Suprapubic skin (tissue), 4 donors: Measurements from ENCODE around the gene PIWIL1. TPM values are rescaled to one million over a fixed set of nuclear protein-coding genes. Genes with fewer than 3 reads are reported as not detected.

Experiments
- DNase-seq, 2 donors: peaks; one replicate each; pipeline ENCODE4 v3.0.0-alpha.2; 2019; ENCODE audit warnings: low spot score in 2 of 2
- H3K27ac ChIP-seq: fragments of 200-600 bp; sonication (generic); one replicate; pipeline ENCODE4 v1.5.1; 2019
- H3K27me3 ChIP-seq: fragments of 200-600 bp; sonication (generic); one replicate; pipeline ENCODE4 v1.5.1; 2019
- H3K36me3 ChIP-seq: fragments of 200-600 bp; sonication (generic); one replicate; pipeline ENCODE4 v1.5.1; 2019
- H3K4me1 ChIP-seq: fragments of 200-600 bp; sonication (generic); one replicate; pipeline ENCODE4 v1.5.1; 2019
- H3K4me3 ChIP-seq: fragments of 200-600 bp; sonication (generic); one replicate; pipeline ENCODE4 v1.5.1; 2019; ENCODE audit warnings: mild to moderate bottlenecking
- H3K9me3 ChIP-seq: fragments of 200-600 bp; sonication (generic); one replicate; pipeline ENCODE4 v1.5.1; 2019
- EP300 ChIP-seq: sonication (generic); formaldehyde crosslinking; IDR thresholded peaks from one replicate; pipeline ENCODE4 v1.6.1; 2017; ENCODE audit warnings: antibody characterized with exemption
- POLR2A ChIP-seq, 2 donors: fragments of 450-650 bp; IDR thresholded peaks; one replicate each; pipeline ENCODE4 v1.6.1; 2017; ENCODE audit warnings: antibody characterized with exemption in 2 of 2, mild to moderate bottlenecking in 2 of 2, moderate library complexity in 2 of 2
- POLR2AphosphoS5 ChIP-seq, 3 donors: sonication (generic); formaldehyde crosslinking; IDR thresholded peaks; one replicate each; pipeline ENCODE4 v1.6.1; 2017; ENCODE audit warnings: antibody characterized with exemption in 3 of 3
- WGBS: methylation state at CpG from one replicate; pipeline ENCODE4 v1.1.5; 2018; 5-methylcytosine and 5-hydroxymethylcytosine counted together
- total RNA-seq, 4 donors: library from RNA; depleted of rRNA; stranded (reverse); fragments of >200 nt; gene quantifications; one replicate each; pipeline ENCODE4 v1.1.0, GENCODE V29; 2016
- TF ChIP-seq, protein P1 (sequence below), 2 donors: fragments of 200-600 bp in 1 of 2; fragments of 450-650 bp in 1 of 2; sonication (generic) in 1 of 2; IDR thresholded peaks; one replicate each; pipeline ENCODE4 v1.5.1; 2016 to 2019; ENCODE audit warnings: antibody characterized with exemption in 2 of 2, mild to moderate bottlenecking in 1 of 2, moderate library complexity in 1 of 2

PIWIL1 gene
- total RNA-seq, 4 donors from 2014 or later = not detected

GRCh38 chr12:130413909-130414308 is 76.2 kb downstream of the PIWIL1 start:
- 96% methylated on average over 17 of the region's 18 CpGs for WGBS
- TF ChIP-seq POLR2AphosphoS5 (IDR thresholded peaks at IDR 0.05) (no peak), EP300 (no peak), POLR2A (IDR thresholded peaks at IDR 0.05) (no peak)
- TF ChIP-seq, protein P1, sequence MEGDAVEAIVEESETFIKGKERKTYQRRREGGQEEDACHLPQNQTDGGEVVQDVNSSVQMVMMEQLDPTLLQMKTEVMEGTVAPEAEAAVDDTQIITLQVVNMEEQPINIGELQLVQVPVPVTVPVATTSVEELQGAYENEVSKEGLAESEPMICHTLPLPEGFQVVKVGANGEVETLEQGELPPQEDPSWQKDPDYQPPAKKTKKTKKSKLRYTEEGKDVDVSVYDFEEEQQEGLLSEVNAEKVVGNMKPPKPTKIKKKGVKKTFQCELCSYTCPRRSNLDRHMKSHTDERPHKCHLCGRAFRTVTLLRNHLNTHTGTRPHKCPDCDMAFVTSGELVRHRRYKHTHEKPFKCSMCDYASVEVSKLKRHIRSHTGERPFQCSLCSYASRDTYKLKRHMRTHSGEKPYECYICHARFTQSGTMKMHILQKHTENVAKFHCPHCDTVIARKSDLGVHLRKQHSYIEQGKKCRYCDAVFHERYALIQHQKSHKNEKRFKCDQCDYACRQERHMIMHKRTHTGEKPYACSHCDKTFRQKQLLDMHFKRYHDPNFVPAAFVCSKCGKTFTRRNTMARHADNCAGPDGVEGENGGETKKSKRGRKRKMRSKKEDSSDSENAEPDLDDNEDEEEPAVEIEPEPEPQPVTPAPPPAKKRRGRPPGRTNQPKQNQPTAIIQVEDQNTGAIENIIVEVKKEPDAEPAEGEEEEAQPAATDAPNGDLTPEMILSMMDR (IDR thresholded peaks at IDR 0.05) = no peak

DNA sequence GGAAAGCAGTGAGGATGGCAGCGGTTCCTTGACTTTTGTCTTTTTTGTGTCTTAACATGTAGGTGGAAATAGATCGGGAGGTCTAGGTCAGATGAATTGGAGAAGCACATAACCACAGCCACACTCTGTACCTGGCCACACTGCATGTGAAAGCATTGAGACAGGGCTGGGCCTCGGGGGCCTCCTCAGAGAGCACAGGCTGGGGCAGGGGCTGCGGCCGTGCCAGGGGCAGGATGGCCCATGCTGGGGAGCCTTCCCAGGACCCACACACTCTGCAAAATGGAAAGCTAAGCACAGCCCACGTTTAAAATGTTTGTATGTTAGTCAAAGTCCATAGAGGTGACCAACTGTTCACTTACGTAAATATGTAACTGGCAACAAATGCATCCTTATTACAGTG is 76.7 kb downstream of the PIWIL1 start:
- Histone ChIP-seq H3K27ac (no peak overlapping the region), H3K4me1 (no peaks in the 10 kb centered on the region), H3K9me3 (no peaks in the 10 kb centered on the region), H3K4me3 (no peak overlapping the region), H3K27me3 (no peaks in the 10 kb centered on the region), H3K36me3 (no peaks in the 10 kb centered on the region)
- no peak for DNase-seq
- TF ChIP-seq POLR2AphosphoS5 (IDR thresholded peaks at IDR 0.05) = no peak
- no peak for TF ChIP-seq POLR2A (IDR thresholded peaks at IDR 0.05)
- TF ChIP-seq, protein P1 (IDR thresholded peaks at IDR 0.05) = no peak
- no peak for TF ChIP-seq EP300
- 98% methylated on average over 7 of the region's 7 CpGs for WGBS

More at GRCh38 chr12:130413909-130414308, 76.2 kb downstream of the PIWIL1 start:
- Histone ChIP-seq H3K27me3 (no peaks in the 10 kb centered on the region), H3K4me1 (no peaks in the 10 kb centered on the region), H3K9me3 (no peaks in the 10 kb centered on the region), H3K36me3 (no peaks in the 10 kb centered on the region), H3K27ac (no peak overlapping the region), H3K4me3 (no peak overlapping the region)
- no peak for DNase-seq

GRCh38 chr12:130418251-130418650 is 80.6 kb downstream of the PIWIL1 start:
- no peak for DNase-seq
- Histone ChIP-seq H3K4me1 (no peaks in the 10 kb centered on the region), H3K4me3 (no peak overlapping the region), H3K27me3 (no peaks in the 10 kb centered on the region), H3K27ac (no peak overlapping the region), H3K9me3 (no peaks in the 10 kb centered on the region), H3K36me3 (no peaks in the 10 kb centered on the region)
- WGBS = 88% methylated on average over 3 of the region's 3 CpGs
- TF ChIP-seq EP300 (no peak), POLR2AphosphoS5 (IDR thresholded peaks at IDR 0.05) (no peak), POLR2A (IDR thresholded peaks at IDR 0.05) (no peak)
- TF ChIP-seq, protein P1 (IDR thresholded peaks at IDR 0.05) = no peak

- H3K4me3 ChIP-seq = no peak overlapping the region
Observed at GRCh38 chr12:130419116-130419515, 81.4 kb downstream of the PIWIL1 start.

DNA sequence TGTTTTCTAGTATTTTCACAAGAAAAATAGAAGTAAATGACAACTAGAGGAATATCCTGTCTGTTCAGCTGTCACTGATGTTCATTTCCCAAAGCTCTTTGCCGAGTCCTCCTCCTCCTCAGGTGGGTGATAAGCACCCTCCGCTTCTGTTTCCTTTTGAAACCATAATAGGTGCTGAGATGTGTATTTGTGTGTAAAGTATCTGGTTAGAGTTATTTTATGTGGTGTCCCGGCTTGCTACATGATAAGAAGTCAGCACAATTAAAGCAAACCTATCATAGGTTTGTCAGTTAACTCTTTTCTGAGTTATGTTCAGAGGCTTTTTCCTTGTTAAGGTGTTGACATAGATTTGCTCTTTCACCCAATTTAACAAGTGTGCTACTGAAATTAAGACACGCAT is 82.4 kb downstream of the PIWIL1 start:
- DNase-seq = no peak
- Histone ChIP-seq H3K36me3 (no peaks in the 10 kb centered on the region), H3K27me3 (no peaks in the 10 kb centered on the region), H3K4me1 (no peaks in the 10 kb centered on the region), H3K9me3 (no peaks in the 10 kb centered on the region), H3K4me3 (no peak overlapping the region), H3K27ac (no peak overlapping the region)
- 85% methylated on average over 4 of the region's 4 CpGs for WGBS
- TF ChIP-seq POLR2AphosphoS5 (IDR thresholded peaks at IDR 0.05) (no peak), POLR2A (IDR thresholded peaks at IDR 0.05) (no peak), EP300 (no peak)
- TF ChIP-seq, protein P1 (IDR thresholded peaks at IDR 0.05) = no peak

More at GRCh38 chr12:130419116-130419515, 81.4 kb downstream of the PIWIL1 start:
- TF ChIP-seq POLR2AphosphoS5 (IDR thresholded peaks at IDR 0.05) = no peak
- no peak for TF ChIP-seq POLR2A (IDR thresholded peaks at IDR 0.05)
- no peak for TF ChIP-seq EP300
- TF ChIP-seq, protein P1 (IDR thresholded peaks at IDR 0.05) = no peak
- H3K27me3 ChIP-seq = no peaks in the 10 kb centered on the region
- 65% methylated on average over 6 of the region's 6 CpGs for WGBS
- DNase-seq = no peak
- no peaks in the 10 kb centered on the region for H3K36me3 ChIP-seq
- no peak overlapping the region for H3K27ac ChIP-seq
- no peaks in the 10 kb centered on the region for H3K4me1 ChIP-seq
- no peaks in the 10 kb centered on the region for H3K9me3 ChIP-seq
